SK-N-SH treated with all-trans-retinoic acid at 6 μM for 48 hours (cell line): ENCODE measurements around the gene PGS1.

ENCODE experiments used
- ATAC-seq: fragments of 200-7000 bp; cut with Tn5 transposase; 3 replicates; pipeline ENCODE4 v1.9.1; 2020; ENCODE audit warnings: mild to moderate bottlenecking, moderate library complexity
- ARNTL ChIP-seq: fragments of 450-650 bp; formaldehyde crosslinking; IDR thresholded peaks from 2 replicates; pipeline ENCODE4 v1.5.0; 2020; ENCODE audit warnings: low read depth, mild to moderate bottlenecking, moderate library complexity, borderline replicate concordance
- BACH2 ChIP-seq: fragments of 250-450 bp; sonication (Bioruptor Pico); IDR thresholded peaks from 2 replicates; pipeline ENCODE4 v1.9.0; 2021; ENCODE audit warnings: mild to moderate bottlenecking, borderline replicate concordance
- CSDC2 ChIP-seq: fragments of 250-450 bp; sonication (Bioruptor Pico); IDR thresholded peaks from 2 replicates; pipeline ENCODE4 v1.5.0; 2020; ENCODE audit warnings: mild to moderate bottlenecking, moderate library complexity
- CSRNP3 ChIP-seq: fragments of 250-450 bp; sonication (Bioruptor Pico); IDR thresholded peaks from 2 replicates; pipeline ENCODE4 v1.5.1; 2021; ENCODE audit warnings: mild to moderate bottlenecking, moderate library complexity
- ESRRG ChIP-seq: fragments of 250-450 bp; sonication (Bioruptor Pico); IDR thresholded peaks from 2 replicates; pipeline ENCODE4 v1.6.1; 2021; ENCODE audit warnings: mild to moderate bottlenecking
- GLIS3 ChIP-seq: fragments of 250-450 bp; sonication (Bioruptor Pico); IDR thresholded peaks from 2 replicates; pipeline ENCODE4 v1.5.0; 2020; ENCODE audit warnings: mild to moderate bottlenecking, moderate library complexity
- OSR1 ChIP-seq: fragments of 250-450 bp; sonication (Bioruptor Pico); IDR thresholded peaks from 2 replicates; pipeline ENCODE4 v1.8.0; 2022; ENCODE audit warnings: moderate library complexity, mild to moderate bottlenecking, inconsistent platforms
- PATZ1 ChIP-seq: fragments of 250-450 bp; sonication (Bioruptor Pico); IDR thresholded peaks from 2 replicates; pipeline ENCODE4 v1.8.0; 2020; ENCODE audit warnings: mild to moderate bottlenecking, moderate library complexity, borderline replicate concordance
- PPARA ChIP-seq: fragments of 250-450 bp; sonication (Bioruptor Pico); IDR thresholded peaks from 2 replicates; pipeline ENCODE4 v1.5.0; 2020; ENCODE audit warnings: mild to moderate bottlenecking, borderline replicate concordance
- SNAI2 ChIP-seq: fragments of 250-450 bp; sonication (Bioruptor Pico); IDR thresholded peaks from 2 replicates; pipeline ENCODE4 v1.5.0; 2020; ENCODE audit warnings: mild to moderate bottlenecking, moderate library complexity
- TCF4 ChIP-seq: fragments of 250-450 bp; sonication (Bioruptor Pico); IDR thresholded peaks from 2 replicates; pipeline ENCODE4 v1.8.0; 2021; ENCODE audit warnings: mild to moderate bottlenecking, moderate library complexity, borderline replicate concordance
- TOX ChIP-seq: fragments of 250-450 bp; sonication (Bioruptor Pico); IDR thresholded peaks from 2 replicates; pipeline ENCODE4 v1.8.0; 2021; ENCODE audit warnings: mild to moderate bottlenecking, moderate library complexity, borderline replicate concordance
- TSHZ2 ChIP-seq: fragments of 250-450 bp; sonication (Bioruptor Pico); IDR thresholded peaks from 2 replicates; pipeline ENCODE4 v1.5.0; 2020; ENCODE audit warnings: mild to moderate bottlenecking, moderate library complexity
- ZFP3 ChIP-seq: fragments of 250-450 bp; sonication (Bioruptor Pico); IDR thresholded peaks from 2 replicates; pipeline ENCODE4 v1.5.0; 2020; ENCODE audit warnings: mild to moderate bottlenecking, moderate library complexity
- ZFP30 ChIP-seq: fragments of 450-650 bp; formaldehyde crosslinking; IDR thresholded peaks from 2 replicates; pipeline ENCODE4 v1.5.0; 2022; ENCODE audit warnings: mild to moderate bottlenecking, moderate library complexity
- ZNF565 ChIP-seq: fragments of 450-650 bp; formaldehyde crosslinking; conservative IDR thresholded peaks from 2 replicates; pipeline ENCODE4 v1.5.0; 2020; ENCODE audit warnings: low read depth, mild to moderate bottlenecking, moderate library complexity
- ZNF8 ChIP-seq: fragments of 450-650 bp; formaldehyde crosslinking; IDR thresholded peaks from 2 replicates; pipeline ENCODE4 v1.5.0; 2020; ENCODE audit warnings: mild to moderate bottlenecking, moderate library complexity

The PGS1 gene

GRCh38 chr17:78425429-78425828 is 47.0 kb downstream of the PGS1 start (continued):
- no peak for TF ChIP-seq CSRNP3 (CRISPR knock-in tag)
- no peak for TF ChIP-seq ZNF565 (CRISPR knock-in tag)
- no peak for TF ChIP-seq BACH2 (CRISPR knock-in tag)

GRCh38 chr17:78426293-78426879 is 47.9 kb downstream of the PGS1 start:
- no peak for TF ChIP-seq PATZ1
- TF ChIP-seq OSR1 (CRISPR knock-in tag): no peak
- no peak for TF ChIP-seq ESRRG (CRISPR knock-in tag)
- TF ChIP-seq SNAI2 (CRISPR knock-in tag): no peak
- no peak for TF ChIP-seq GLIS3 (CRISPR knock-in tag)
- ATAC-seq: no peak

- TF ChIP-seq TSHZ2 (CRISPR knock-in tag) (no peak), SNAI2 (CRISPR knock-in tag) (no peak), TCF4 (CRISPR knock-in tag) (no peak), PATZ1 (no peak), ZFP3 (no peak), ZFP30 (no peak), ZNF8 (CRISPR knock-in tag) (no peak)
- TF ChIP-seq, all 23 proteins: peak for 0
- ATAC-seq: no peak
Measured at GRCh38 chr17:78427140-78427539, 48.7 kb downstream of the PGS1 start.

GRCh38 chr17:78428025-78428575 is 49.7 kb downstream of the PGS1 start:
- no peak for ATAC-seq
- TF ChIP-seq ZNF565 (CRISPR knock-in tag): no peak
- no peak for TF ChIP-seq SNAI2 (CRISPR knock-in tag)
- TF ChIP-seq TOX: no peak

- TF ChIP-seq PATZ1 (no peak), CSDC2 (no peak), TSHZ2 (CRISPR knock-in tag) (no peak), GLIS3 (CRISPR knock-in tag) (no peak), ZNF8 (CRISPR knock-in tag) (no peak), ARNTL (CRISPR knock-in tag) (no peak), SNAI2 (CRISPR knock-in tag) (no peak), CSRNP3 (CRISPR knock-in tag) (no peak), TOX (no peak), ZFP3 (no peak), PPARA (CRISPR knock-in tag) (no peak)
- ATAC-seq: no peak
Measured at GRCh38 chr17:78428836-78429617, 50.6 kb downstream of the PGS1 start.
